C1 segment of cervical spinal cord (tissue), 14 donors: Measurements from ENCODE around the gene ZDHHC24.
"Not testable (repeated sequence)": the region's sequence is repeated elsewhere in the genome, so short reads cannot be mapped to it uniquely, and the experiment has no call there.

Experiments used
- DNase-seq, 14 donors: peaks; one replicate each; lab custom pipeline; 2025; lab: John Stamatoyannopoulos, UW

ZDHHC24 gene

GRCh38 chr11:66546368-66546965 lies 619 bp upstream of the ZDHHC24 start, which contains the start of gene ACTN3:
Gene ACTN3 (plus strand): TSS chr11:66546903. CDS start chr11:66546938, 35 bp downstream.
- peak in 1 of 14 donors; percentile 73 for DNase-seq

- not testable (repeated sequence) for DNase-seq
Observed at GRCh38 chr11:66544952-66545351, 896 bp downstream of the ZDHHC24 start.

GRCh38 chr11:66543263-66544107 lies 2.4 kb downstream of the ZDHHC24 start:
- DNase-seq, result peak in 1 of 14 donors; percentile 22

GRCh38 chr11:66542362-66542761 lies 3.5 kb downstream of the ZDHHC24 start:
- no peak for DNase-seq

GRCh38 chr11:66541892-66542291 lies 4.0 kb downstream of the ZDHHC24 start:
- peak in 1 of 14 donors; percentile 31 for DNase-seq

GRCh38 chr11:66540598-66540997 lies 5.2 kb downstream of the ZDHHC24 start:
- DNase-seq, result not testable (repeated sequence)

GRCh38 chr11:66539870-66540213 lies 6.0 kb downstream of the ZDHHC24 start:
- DNase-seq, result no peak

GRCh38 chr11:66539170-66539869 lies 6.5 kb downstream of the ZDHHC24 start:
- DNase-seq, result no peak

GRCh38 chr11:66532784-66533183 lies 13.1 kb downstream of the ZDHHC24 start:
- DNase-seq, result no peak

- no peak for DNase-seq
Observed at GRCh38 chr11:66531841-66532240, 14.0 kb downstream of the ZDHHC24 start.

GRCh38 chr11:66530927-66531709 lies 14.7 kb downstream of the ZDHHC24 start:
- DNase-seq, result no peak

- no peak for DNase-seq
Observed at GRCh38 chr11:66529655-66530054, 16.2 kb downstream of the ZDHHC24 start.

GRCh38 chr11:66529069-66529468 lies 16.8 kb downstream of the ZDHHC24 start:
- no peak for DNase-seq

- DNase-seq, result no peak
Observed at GRCh38 chr11:66524304-66525040, 21.4 kb downstream of the ZDHHC24 start.

- DNase-seq, result no peak
Observed at GRCh38 chr11:66523611-66524010, 22.2 kb downstream of the ZDHHC24 start.

- DNase-seq, result no peak
Observed at GRCh38 chr11:66510990-66511339, 34.9 kb downstream of the ZDHHC24 start.

- DNase-seq, result peak; percentile 20 to 84 (median 70)
Observed at GRCh38 chr11:66510271-66510989, 35.4 kb downstream of the ZDHHC24 start, which contains the start of gene BBS1. Gene BBS1 (plus strand): TSS chr11:66510635. CDS start chr11:66510660, 25 bp downstream.

GRCh38 chr11:66509131-66509561 lies 36.7 kb downstream of the ZDHHC24 start:
- DNase-seq, result no peak

- DNase-seq, result no peak
Observed at GRCh38 chr11:66505276-66505816, 40.5 kb downstream of the ZDHHC24 start.

- no peak for DNase-seq
Observed at GRCh38 chr11:66498506-66498905, 47.3 kb downstream of the ZDHHC24 start.
